GM13976 (cell line): ENCODE results near the gene TRIM28.
"Not testable (repeated sequence)": the region's sequence is repeated elsewhere in the genome, so short reads cannot be mapped to it uniquely, and the experiment has no call there.

ENCODE experiments used
- DNase-seq: peaks from one replicate; pipeline ENCODE4 v3.0.0; 2012; ENCODE audit warnings: low spot score
- in situ Hi-C: fragments of 300-500 bp; cut with MboI; formaldehyde crosslinking; loops from one replicate; pipeline ENCODE4 v1.12.0; 2022; ENCODE audit warnings: low sequenced_read_pairs, mixed read lengths, inconsistent platforms; ENCODE audit not compliant: unreplicated experiment
- TF ChIP-seq, protein P1 (sequence below): IDR thresholded peaks from 2 replicates; pipeline ENCODE4 v1.5.1; 2012; ENCODE audit warnings: borderline replicate concordance, mild to moderate bottlenecking; ENCODE audit not compliant: insufficient read depth; ENCODE audit errors: extremely low read depth, missing control alignments, control extremely low read depth

Gene TRIM28

GRCh38 chr19:58543826-58544590, at the start of gene TRIM28:
Gene TRIM28, plus strand, starts transcription at chr19:58544064. Its CDS starts 694 bp downstream, at chr19:58544758.
- in situ Hi-C loops, result no loop called here
- TF ChIP-seq, protein P1, sequence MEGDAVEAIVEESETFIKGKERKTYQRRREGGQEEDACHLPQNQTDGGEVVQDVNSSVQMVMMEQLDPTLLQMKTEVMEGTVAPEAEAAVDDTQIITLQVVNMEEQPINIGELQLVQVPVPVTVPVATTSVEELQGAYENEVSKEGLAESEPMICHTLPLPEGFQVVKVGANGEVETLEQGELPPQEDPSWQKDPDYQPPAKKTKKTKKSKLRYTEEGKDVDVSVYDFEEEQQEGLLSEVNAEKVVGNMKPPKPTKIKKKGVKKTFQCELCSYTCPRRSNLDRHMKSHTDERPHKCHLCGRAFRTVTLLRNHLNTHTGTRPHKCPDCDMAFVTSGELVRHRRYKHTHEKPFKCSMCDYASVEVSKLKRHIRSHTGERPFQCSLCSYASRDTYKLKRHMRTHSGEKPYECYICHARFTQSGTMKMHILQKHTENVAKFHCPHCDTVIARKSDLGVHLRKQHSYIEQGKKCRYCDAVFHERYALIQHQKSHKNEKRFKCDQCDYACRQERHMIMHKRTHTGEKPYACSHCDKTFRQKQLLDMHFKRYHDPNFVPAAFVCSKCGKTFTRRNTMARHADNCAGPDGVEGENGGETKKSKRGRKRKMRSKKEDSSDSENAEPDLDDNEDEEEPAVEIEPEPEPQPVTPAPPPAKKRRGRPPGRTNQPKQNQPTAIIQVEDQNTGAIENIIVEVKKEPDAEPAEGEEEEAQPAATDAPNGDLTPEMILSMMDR, result no peak
- peak; percentile 100 for DNase-seq

- in situ Hi-C loops, result no loop called here
- TF ChIP-seq, protein P1, result no peak
- DNase-seq, result no peak
Measured at GRCh38 chr19:58497634-58498170, 46.2 kb upstream of the TRIM28 start.

GRCh38 chr19:58498316-58499020, 45.4 kb upstream of the TRIM28 start:
- in situ Hi-C loops, result no loop called here
- no peak for DNase-seq
- TF ChIP-seq, protein P1, result no peak

- peak; percentile 100 for DNase-seq
- in situ Hi-C loops, result no loop called here
- TF ChIP-seq, protein P1, result no peak
Measured at GRCh38 chr19:58499021-58499927, 44.6 kb upstream of the TRIM28 start.

- TF ChIP-seq, protein P1, result no peak
- no peak for DNase-seq
- in situ Hi-C loops, result no loop called here
Measured at GRCh38 chr19:58500242-58500641, 43.6 kb upstream of the TRIM28 start.

DNA sequence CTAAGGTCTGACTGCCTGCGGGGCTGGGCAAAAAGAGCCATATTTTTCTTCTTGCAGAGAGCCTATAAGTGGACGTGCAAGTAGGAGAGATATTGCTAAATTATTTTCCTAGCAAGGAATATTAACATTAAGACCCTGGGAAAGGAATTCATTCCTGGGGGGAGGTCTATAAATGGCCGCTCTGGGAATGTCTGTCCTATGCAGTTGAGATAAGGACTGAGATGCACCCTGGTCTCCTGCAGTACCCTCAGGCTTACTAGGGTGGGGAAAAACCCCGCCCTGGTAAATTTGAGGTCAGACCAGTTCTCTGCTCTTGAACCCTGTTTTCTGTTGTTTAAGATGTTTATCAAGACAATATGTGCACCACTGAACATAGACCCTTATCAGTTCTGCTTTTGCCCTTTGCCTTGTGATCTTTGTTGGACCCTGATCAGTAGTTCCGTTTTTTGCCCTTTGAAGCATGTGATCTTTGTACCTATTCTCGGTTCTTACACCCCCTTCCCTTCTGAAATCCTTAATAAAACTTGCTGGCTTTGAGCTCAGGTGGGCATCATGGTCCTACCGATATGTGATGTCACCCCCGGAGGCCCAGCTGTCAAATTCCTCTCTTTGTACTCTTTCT, 36.2 kb upstream of the TRIM28 start:
- in situ Hi-C loops, DNase-seq: not testable (repeated sequence)
